IPS-18c (cell line): ENCODE results near the gene VWA3B.
"Not testable (repeated sequence)": the region's sequence is repeated elsewhere in the genome, so short reads cannot be mapped to it uniquely, and the experiment has no call there.

Source experiments
- H3K4me3 ChIP-seq: 2 replicates; pipeline ENCODE4 v1.7.0; 2013; ENCODE audit warnings: low read depth, mild to moderate bottlenecking, low read length, moderate library complexity; ENCODE audit not compliant: insufficient read depth
- H3K9me3 ChIP-seq: one replicate; pipeline ENCODE4 v1.6.1; 2013; ENCODE audit warnings: mild to moderate bottlenecking, low read length, moderate library complexity; ENCODE audit not compliant: control insufficient read depth, insufficient read depth

The VWA3B gene

GRCh38 chr2:98121149-98121548 is 34.2 kb downstream of the VWA3B start:
- no peaks in the 10 kb centered on the region for H3K9me3 ChIP-seq
- H3K4me3 ChIP-seq, result no peak overlapping the region

GRCh38 chr2:98122524-98122923 is 35.6 kb downstream of the VWA3B start:
- no peak overlapping the region for H3K4me3 ChIP-seq
- no peaks in the 10 kb centered on the region for H3K9me3 ChIP-seq

GRCh38 chr2:98123286-98123685 is 36.3 kb downstream of the VWA3B start:
- no peak overlapping the region for H3K4me3 ChIP-seq
- H3K9me3 ChIP-seq, result no peaks in the 10 kb centered on the region

GRCh38 chr2:98126061-98126460 is 39.1 kb downstream of the VWA3B start:
- H3K9me3 ChIP-seq, result no peaks in the 10 kb centered on the region
- no peak overlapping the region for H3K4me3 ChIP-seq

GRCh38 chr2:98127229-98127989 is 40.4 kb downstream of the VWA3B start:
- Histone ChIP-seq H3K9me3 (no peaks in the 10 kb centered on the region), H3K4me3 (no peak overlapping the region)

- H3K4me3 ChIP-seq, result no peak overlapping the region
- no peaks in the 10 kb centered on the region for H3K9me3 ChIP-seq
These were observed 41.7 kb downstream of the VWA3B start for GRCh38 chr2:98128556-98129109.

- not testable (repeated sequence) for H3K9me3 ChIP-seq, H3K4me3 ChIP-seq
These were observed 43.1 kb downstream of the VWA3B start for GRCh38 chr2:98130073-98130472.

GRCh38 chr2:98134172-98135005 is 47.4 kb downstream of the VWA3B start:
- Histone ChIP-seq H3K9me3 (no peaks in the 10 kb centered on the region), H3K4me3 (no peak overlapping the region)

- no peak overlapping the region for H3K4me3 ChIP-seq
- no peaks in the 10 kb centered on the region for H3K9me3 ChIP-seq
These were observed 50.2 kb downstream of the VWA3B start for GRCh38 chr2:98137196-98137595.

- H3K9me3 ChIP-seq, result not testable (repeated sequence)
These were observed 52.0 kb downstream of the VWA3B start for GRCh38 chr2:98138978-98139377.

GRCh38 chr2:98140210-98140609 is 53.2 kb downstream of the VWA3B start:
- Histone ChIP-seq H3K4me3 (no peak overlapping the region), H3K9me3 (no peaks in the 10 kb centered on the region)

More at GRCh38 chr2:98138978-98139377, 52.0 kb downstream of the VWA3B start:
- not testable (repeated sequence) for H3K4me3 ChIP-seq

- no peak overlapping the region for H3K4me3 ChIP-seq
These were observed 55.3 kb downstream of the VWA3B start for GRCh38 chr2:98142106-98142791.

GRCh38 chr2:98145070-98145469 is 58.1 kb downstream of the VWA3B start:
- H3K9me3 ChIP-seq, result no peaks in the 10 kb centered on the region
- no peak overlapping the region for H3K4me3 ChIP-seq

More at GRCh38 chr2:98142106-98142791, 55.3 kb downstream of the VWA3B start:
- H3K9me3 ChIP-seq, result no peaks in the 10 kb centered on the region

- H3K4me3 ChIP-seq, H3K9me3 ChIP-seq: not testable (repeated sequence)
These were observed 60.9 kb downstream of the VWA3B start for GRCh38 chr2:98147900-98148299.

GRCh38 chr2:98148595-98149332 is 61.8 kb downstream of the VWA3B start:
- H3K9me3 ChIP-seq, result no peaks in the 10 kb centered on the region
- H3K4me3 ChIP-seq, result no peak overlapping the region

- Histone ChIP-seq H3K9me3 (no peaks in the 10 kb centered on the region), H3K4me3 (no peak overlapping the region)
These were observed 62.3 kb downstream of the VWA3B start for GRCh38 chr2:98149333-98149697.

- H3K4me3 ChIP-seq, result no peak overlapping the region
- H3K9me3 ChIP-seq, result no peaks in the 10 kb centered on the region
These were observed 66.5 kb downstream of the VWA3B start for GRCh38 chr2:98153481-98153880.
